ENCODE data around the gene GJC3. TPM values are rescaled to one million over a fixed set of nuclear protein-coding genes. Genes with fewer than 3 reads are reported as not detected.
"Not testable (repeated sequence)": the region's sequence is repeated elsewhere in the genome, so short reads cannot be mapped to it uniquely, and the experiment has no call there.

Gene GJC3
- total RNA-seq, 1 donor from 2014 or later: 0.19 TPM

GRCh38 chr7:99888366-99888765 is 41.1 kb downstream of the GJC3 start:
- intact Hi-C loops (cut with DNase I); DNase-seq; ATAC-seq (ENCODE audit: poor library complexity): not testable (repeated sequence)

- DNase-seq (no peak), ATAC-seq (ENCODE audit: poor library complexity) (no peak)
- intact Hi-C loops (cut with DNase I): no loop called here
These were observed 48.0 kb downstream of the GJC3 start for GRCh38 chr7:99881370-99881769.

- ATAC-seq (ENCODE audit: poor library complexity) (no peak), DNase-seq (no peak)
- intact Hi-C loops (cut with DNase I): no loop called here
These were observed 52.5 kb downstream of the GJC3 start, which contains the start of gene OR2AE1 for GRCh38 chr7:99876933-99877332. OR2AE1 (minus strand) TSS chr7:99877033; CDS start chr7:99877033, 0 bp downstream.

DNA sequence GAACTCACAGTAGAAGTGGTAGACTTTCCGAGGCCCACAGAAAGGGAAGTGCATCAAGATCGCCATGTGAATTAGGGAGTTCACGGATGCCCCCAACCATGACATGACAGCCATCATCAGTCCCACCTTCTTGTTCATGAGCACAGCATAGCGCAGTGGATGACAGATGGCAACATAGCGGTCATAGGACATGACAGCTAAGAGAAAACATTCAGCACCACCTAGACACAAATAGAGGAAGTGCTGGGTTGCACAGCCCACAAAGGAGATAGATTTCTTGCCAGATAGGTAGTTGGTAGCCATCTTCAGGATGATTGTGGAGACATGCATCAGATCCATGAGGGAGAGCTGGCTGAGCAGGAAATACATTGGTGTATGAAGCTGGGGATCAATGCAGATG is 52.9 kb downstream of the GJC3 start:
- intact Hi-C loops (cut with DNase I): no loop called here
- no peak for ATAC-seq (ENCODE audit: poor library complexity)
- no peak for DNase-seq

Other genes starting within 250 kb of the GJC3 start
- not detected for gene CYP3A5, start 249.6 kb downstream of the GJC3 start, total RNA-seq
- gene CYP3A7, start 194.4 kb downstream of the GJC3 start, total RNA-seq: not detected
- 0.70 TPM for gene CYP3A4, start 145.4 kb downstream of the GJC3 start, total RNA-seq
- gene CYP3A43, start 101.6 kb downstream of the GJC3 start, total RNA-seq: not detected
- gene OR2AE1, start 52.6 kb downstream of the GJC3 start, total RNA-seq: not detected
- gene TRIM4, start 10.1 kb downstream of the GJC3 start, total RNA-seq: 6.9 TPM
- gene AZGP1, start 46.4 kb upstream of the GJC3 start, total RNA-seq: 113 TPM
- 30.3 TPM for gene ZKSCAN1, start 86.0 kb upstream of the GJC3 start, total RNA-seq
- 6.9 TPM for gene ZSCAN21, start 120.2 kb upstream of the GJC3 start, total RNA-seq
- 12.0 TPM for gene ZNF3, start 152.1 kb upstream of the GJC3 start, total RNA-seq
- 107 TPM for gene COPS6, start 159.3 kb upstream of the GJC3 start, total RNA-seq
- 21.6 TPM for gene MCM7, start 171.8 kb upstream of the GJC3 start, total RNA-seq
- gene AP4M1, start 172.0 kb upstream of the GJC3 start, total RNA-seq: 13.4 TPM
- gene TAF6, start 189.7 kb upstream of the GJC3 start, total RNA-seq: 35.8 TPM
- 9.5 TPM for gene CNPY4, start 190.0 kb upstream of the GJC3 start, total RNA-seq
- 2.6 TPM for gene MBLAC1, start 197.3 kb upstream of the GJC3 start, total RNA-seq
- 121 TPM for gene LAMTOR4, start 219.3 kb upstream of the GJC3 start, total RNA-seq
- gene TRAPPC14, start 229.1 kb upstream of the GJC3 start, total RNA-seq: 7.5 TPM
- gene GAL3ST4, start 239.0 kb upstream of the GJC3 start, total RNA-seq: 1.7 TPM
- 0.13 TPM for gene GPC2, start 247.8 kb upstream of the GJC3 start, total RNA-seq
- 0.94 TPM for gene STAG3, start 248.3 kb upstream of the GJC3 start, total RNA-seq